Tongue (tissue), 2 donors: Measurements from ENCODE around the gene CXorf38. TPM values are rescaled to one million over a fixed set of nuclear protein-coding genes. Genes with fewer than 3 reads are reported as not detected.
"Not testable (repeated sequence)": the region's sequence is repeated elsewhere in the genome, so short reads cannot be mapped to it uniquely, and the experiment has no call there.

Experiments
- DNase-seq: peaks from one replicate; pipeline ENCODE4 v3.0.0-alpha.2; 2015
- total RNA-seq: library from RNA; depleted of rRNA; stranded (reverse); fragments of >200 nt; gene quantifications from one replicate; pipeline ENCODE4 v1.2.3, GENCODE V29; 2014

The CXorf38 gene
- total RNA-seq, 1 donor from 2014 or later, result 16.0 TPM

GRCh38 chrX:40625294-40625693 lies 22.1 kb downstream of the CXorf38 start:
- DNase-seq, result no peak

GRCh38 chrX:40623665-40624064 lies 23.7 kb downstream of the CXorf38 start:
- no peak for DNase-seq

GRCh38 chrX:40623139-40623536 lies 24.2 kb downstream of the CXorf38 start, which contains the start of gene MPC1L:
Gene MPC1L (plus strand): TSS chrX:40623428. CDS start chrX:40623566, 138 bp downstream.
- no peak for DNase-seq

- DNase-seq, result no peak
Observed at GRCh38 chrX:40622479-40623138, 24.8 kb downstream of the CXorf38 start.

GRCh38 chrX:40617566-40617965 lies 29.8 kb downstream of the CXorf38 start:
- DNase-seq, result no peak

- no peak for DNase-seq
Observed at GRCh38 chrX:40615976-40616375, 31.4 kb downstream of the CXorf38 start.

- DNase-seq, result no peak
Observed at GRCh38 chrX:40612511-40612910, 34.9 kb downstream of the CXorf38 start.

- DNase-seq, result no peak
Observed at GRCh38 chrX:40607381-40607780, 40.0 kb downstream of the CXorf38 start.

GRCh38 chrX:40603446-40603845 lies 43.9 kb downstream of the CXorf38 start:
- no peak for DNase-seq

GRCh38 chrX:40589616-40590321 lies 57.6 kb downstream of the CXorf38 start:
- DNase-seq, result not testable (repeated sequence)

GRCh38 chrX:40587623-40588022 lies 59.7 kb downstream of the CXorf38 start:
- DNase-seq, result not testable (repeated sequence)

GRCh38 chrX:40582811-40583210 lies 64.5 kb downstream of the CXorf38 start:
- DNase-seq, result no peak

- not testable (repeated sequence) for DNase-seq
Observed at GRCh38 chrX:40582178-40582577, 65.2 kb downstream of the CXorf38 start.

GRCh38 chrX:40581336-40581920 lies 65.9 kb downstream of the CXorf38 start:
- peak; percentile 21 for DNase-seq

GRCh38 chrX:40580537-40581335 lies 66.6 kb downstream of the CXorf38 start, which contains the start of gene ATP6AP2:
Gene ATP6AP2 (plus strand): TSS chrX:40580970. CDS start chrX:40581066, 96 bp downstream.
- DNase-seq, result peak; percentile 97

GRCh38 chrX:40579900-40580536 lies 67.3 kb downstream of the CXorf38 start:
- DNase-seq, result no peak

- no peak for DNase-seq
Observed at GRCh38 chrX:40579141-40579540, 68.2 kb downstream of the CXorf38 start.

GRCh38 chrX:40578039-40578695 lies 69.2 kb downstream of the CXorf38 start:
- no peak for DNase-seq
